MV-4-11 (cell line): Measurements from ENCODE around the gene MBP.

ENCODE experiments used
- DNase-seq: peaks from one replicate; lab custom pipeline; 2025; lab: John Stamatoyannopoulos, UW

Gene MBP

GRCh38 chr18:77151033-77151771 is 18.6 kb upstream of the MBP start:
- DNase-seq, result no peak

GRCh38 chr18:77150588-77150987 is 18.0 kb upstream of the MBP start:
- DNase-seq, result no peak

- DNase-seq, result no peak
Measured at GRCh38 chr18:77148289-77148688, 15.7 kb upstream of the MBP start.

- DNase-seq, result peak; percentile 75
Measured at GRCh38 chr18:77147418-77147852, 14.9 kb upstream of the MBP start.

- DNase-seq, result no peak
Measured at GRCh38 chr18:77146249-77147080, 13.9 kb upstream of the MBP start.

GRCh38 chr18:77145364-77145901 is 12.8 kb upstream of the MBP start:
- DNase-seq, result no peak

- DNase-seq, result no peak
Measured at GRCh38 chr18:77144451-77145118, 12.0 kb upstream of the MBP start.

- no peak for DNase-seq
Measured at GRCh38 chr18:77144046-77144445, 11.5 kb upstream of the MBP start.

- DNase-seq, result no peak
Measured at GRCh38 chr18:77143196-77143595, 10.6 kb upstream of the MBP start.

- DNase-seq, result no peak
Measured at GRCh38 chr18:77141401-77142118, 9.0 kb upstream of the MBP start.

- no peak for DNase-seq
Measured at GRCh38 chr18:77140439-77141109, 8.0 kb upstream of the MBP start.

- no peak for DNase-seq
Measured at GRCh38 chr18:77140030-77140429, 7.4 kb upstream of the MBP start.

GRCh38 chr18:77139619-77140018 is 7.0 kb upstream of the MBP start:
- DNase-seq, result no peak

GRCh38 chr18:77138270-77138669 is 5.7 kb upstream of the MBP start:
- no peak for DNase-seq

GRCh38 chr18:77137851-77138250 is 5.3 kb upstream of the MBP start:
- DNase-seq, result no peak

GRCh38 chr18:77136871-77137665 is 4.5 kb upstream of the MBP start:
- DNase-seq, result no peak

- DNase-seq, result no peak
Measured at GRCh38 chr18:77136076-77136718, 3.6 kb upstream of the MBP start.

GRCh38 chr18:77135339-77136075 is 2.9 kb upstream of the MBP start:
- DNase-seq, result peak; percentile 39

GRCh38 chr18:77134611-77135010 is 2.0 kb upstream of the MBP start:
- no peak for DNase-seq
